Subcutaneous abdominal adipose tissue (tissue), 5 donors: ENCODE measurements around the gene LRRK1.

Source experiments
- H3K27ac ChIP-seq: one replicate; pipeline ENCODE4 v1.7.0; 2013; ENCODE audit warnings: low read depth, mild to moderate bottlenecking, inconsistent platforms, low read length, moderate library complexity
- H3K27me3 ChIP-seq, 5 donors: one replicate each; pipeline ENCODE4 v1.7.0; 2013; ENCODE audit warnings: low read length in 5 of 5, inconsistent platforms in 1 of 5; ENCODE audit not compliant: control insufficient read depth in 5 of 5, insufficient read depth in 4 of 5
- H3K36me3 ChIP-seq, 5 donors: one replicate each; pipeline ENCODE4 v1.7.0; 2013; ENCODE audit warnings: low read length in 5 of 5; ENCODE audit not compliant: control insufficient read depth in 5 of 5, insufficient read depth in 5 of 5
- H3K4me1 ChIP-seq, 5 donors: one replicate each; pipeline ENCODE4 v1.7.0; 2013; ENCODE audit warnings: low read length in 5 of 5, mild to moderate bottlenecking in 3 of 5, moderate library complexity in 1 of 5; ENCODE audit not compliant: control insufficient read depth in 5 of 5, insufficient read depth in 5 of 5
- H3K4me3 ChIP-seq, 5 donors: one replicate each; pipeline ENCODE4 v1.7.0; 2013; ENCODE audit warnings: low read length in 5 of 5, low read depth in 1 of 5
- H3K9ac ChIP-seq, 5 donors: one replicate each; pipeline ENCODE4 v1.7.0; 2013; ENCODE audit warnings: low read length in 5 of 5, mild to moderate bottlenecking in 4 of 5, moderate library complexity in 3 of 5
- H3K9me3 ChIP-seq, 5 donors: one replicate each; pipeline ENCODE4 v1.7.0; 2013; ENCODE audit warnings: low read length in 5 of 5; ENCODE audit not compliant: control insufficient read depth in 5 of 5
- donor health status: healthy.
- donor health status: healthy.
- donor health status: healthy.
- donor health status: healthy.
- donor health status: healthy.

Gene LRRK1

GRCh38 chr15:101057841-101058407 lies 138.8 kb downstream of the LRRK1 start:
- Histone ChIP-seq H3K9me3 (no peaks in the 10 kb centered on the region), H3K27ac (no peak overlapping the region), H3K4me1 (peaks cover 0 to 6% (median 0%) of the 10 kb centered on the region in 5 donors), H3K36me3 (peaks cover 9 to 92% (median 63%) of the 10 kb centered on the region in 5 donors), H3K27me3 (no peaks in the 10 kb centered on the region), H3K9ac (no peak overlapping the region), H3K4me3 (no peak overlapping the region)

DNA sequence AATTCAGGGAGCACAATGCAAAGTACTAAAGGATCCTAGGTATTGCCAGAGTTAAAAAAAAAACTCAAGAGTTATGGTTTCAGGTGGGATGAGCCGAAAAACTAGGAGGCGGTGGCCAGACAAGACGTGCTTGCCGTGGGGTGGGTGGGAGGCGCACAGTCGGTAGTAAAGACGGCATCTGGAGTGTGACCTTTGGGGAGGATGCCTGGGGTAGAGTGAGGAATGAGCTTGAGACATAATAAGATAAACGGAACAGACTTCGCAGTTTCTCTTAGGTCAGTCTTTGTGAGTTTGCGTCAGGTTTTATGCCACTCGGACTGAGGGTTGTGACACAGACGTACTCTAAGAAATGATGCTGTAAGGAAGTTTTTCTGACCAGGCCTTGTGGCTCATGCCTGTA lies 139.6 kb downstream of the LRRK1 start:
- no peak overlapping the region for H3K9ac ChIP-seq
- H3K4me3 ChIP-seq = no peak overlapping the region
- no peaks in the 10 kb centered on the region for H3K27me3 ChIP-seq
- H3K9me3 ChIP-seq = no peaks in the 10 kb centered on the region
- H3K4me1 ChIP-seq = peaks cover 0 to 6% (median 0%) of the 10 kb centered on the region in 5 donors
- peaks cover 9 to 92% (median 58%) of the 10 kb centered on the region in 5 donors for H3K36me3 ChIP-seq
- no peak overlapping the region for H3K27ac ChIP-seq

DNA sequence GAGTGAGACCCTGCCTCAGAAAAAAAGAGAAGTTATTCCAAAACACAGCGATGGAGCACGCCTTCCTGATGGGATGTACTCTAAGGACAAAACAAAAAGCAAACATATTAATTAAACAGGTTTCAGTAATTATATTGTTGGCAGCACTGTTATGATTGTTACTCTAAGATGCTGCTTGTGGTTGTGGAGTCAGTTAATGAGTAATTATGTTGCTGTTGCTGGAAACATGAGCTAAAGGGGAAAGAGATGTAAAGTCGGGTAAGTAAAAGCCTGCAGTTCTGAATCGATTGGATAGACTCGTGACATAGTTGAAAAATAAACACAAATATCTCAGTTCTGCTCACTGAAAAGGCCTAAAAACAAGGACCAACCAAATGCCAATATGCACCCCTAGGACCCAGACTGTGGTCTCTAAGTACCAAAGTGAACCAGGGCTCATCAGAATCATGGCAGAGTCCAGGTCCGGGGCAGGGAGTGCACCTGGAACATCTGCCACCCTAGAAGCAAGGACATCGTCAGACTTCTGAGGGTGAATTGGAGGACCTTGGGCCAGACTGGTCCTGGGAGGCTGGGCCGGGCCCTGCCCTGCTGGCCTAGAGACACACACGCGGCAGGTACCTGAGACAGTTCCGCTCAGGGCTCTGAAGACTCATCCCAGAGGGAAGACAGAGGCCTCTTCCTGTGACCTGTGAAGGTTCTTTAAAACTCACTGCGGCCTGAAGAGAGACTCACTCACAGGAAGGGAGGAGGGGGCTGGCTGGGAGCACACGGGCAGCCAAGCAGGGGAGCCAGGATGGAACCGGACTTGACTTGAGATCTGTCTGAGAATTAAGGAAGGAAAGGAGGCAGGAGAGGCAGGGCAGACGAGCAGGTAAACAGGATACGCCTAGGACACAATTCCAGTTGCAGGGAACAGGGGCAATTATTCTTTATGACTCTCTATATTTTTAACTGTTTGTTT lies 140.5 kb downstream of the LRRK1 start:
- peaks cover 9 to 92% (median 59%) of the 10 kb centered on the region in 5 donors for H3K36me3 ChIP-seq

GRCh38 chr15:101060576-101061551 lies 141.7 kb downstream of the LRRK1 start:
- Histone ChIP-seq H3K27me3 (no peaks in the 10 kb centered on the region), H3K4me1 (peaks cover 0 to 6% (median 0%) of the 10 kb centered on the region in 5 donors), H3K36me3 (peaks cover 9 to 92% (median 58%) of the 10 kb centered on the region in 5 donors), H3K9ac (no peak overlapping the region), H3K4me3 (no peak overlapping the region), H3K9me3 (no peaks in the 10 kb centered on the region), H3K27ac (no peak overlapping the region)

More for the DNA sequence above, 140.5 kb downstream of the LRRK1 start:
- H3K9ac ChIP-seq = no peak overlapping the region
- no peak overlapping the region for H3K27ac ChIP-seq
- H3K4me1 ChIP-seq = peaks cover 0 to 6% (median 0%) of the 10 kb centered on the region in 5 donors
- no peak overlapping the region for H3K4me3 ChIP-seq
- H3K27me3 ChIP-seq = no peaks in the 10 kb centered on the region
- H3K9me3 ChIP-seq = no peaks in the 10 kb centered on the region

- H3K27me3 ChIP-seq = no peaks in the 10 kb centered on the region
- H3K9ac ChIP-seq = no peak overlapping the region
- H3K4me3 ChIP-seq = no peak overlapping the region
- H3K4me1 ChIP-seq = peaks cover 0 to 7% (median 3%) of the 10 kb centered on the region in 5 donors
- peaks cover 2 to 94% (median 61%) of the 10 kb centered on the region in 5 donors for H3K36me3 ChIP-seq
- no peaks in the 10 kb centered on the region for H3K9me3 ChIP-seq
- H3K27ac ChIP-seq = no peak overlapping the region
Measured at GRCh38 chr15:101062063-101062462, 142.9 kb downstream of the LRRK1 start.

- no peak overlapping the region for H3K4me3 ChIP-seq
- peaks cover 2 to 94% (median 58%) of the 10 kb centered on the region in 5 donors for H3K36me3 ChIP-seq
- H3K9me3 ChIP-seq = no peaks in the 10 kb centered on the region
- H3K9ac ChIP-seq = no peak overlapping the region
- H3K27me3 ChIP-seq = no peaks in the 10 kb centered on the region
- H3K4me1 ChIP-seq = peaks cover 3 to 12% (median 8%) of the 10 kb centered on the region in 5 donors
- H3K27ac ChIP-seq = no peak overlapping the region
Measured at GRCh38 chr15:101062471-101063171, 143.5 kb downstream of the LRRK1 start.

GRCh38 chr15:101063212-101063611 lies 144.1 kb downstream of the LRRK1 start:
- H3K4me3 ChIP-seq = no peak overlapping the region
- peaks cover 2 to 93% (median 53%) of the 10 kb centered on the region in 5 donors for H3K36me3 ChIP-seq
- no peaks in the 10 kb centered on the region for H3K27me3 ChIP-seq
- H3K27ac ChIP-seq = no peak overlapping the region
- H3K9ac ChIP-seq = no peak overlapping the region
- no peaks in the 10 kb centered on the region for H3K9me3 ChIP-seq
- H3K4me1 ChIP-seq = peaks cover 7 to 18% (median 14%) of the 10 kb centered on the region in 5 donors

GRCh38 chr15:101063891-101064794 lies 145.0 kb downstream of the LRRK1 start:
- Histone ChIP-seq H3K27me3 (no peaks in the 10 kb centered on the region), H3K4me1 (peaks cover 10 to 28% (median 23%) of the 10 kb centered on the region in 5 donors), H3K4me3 (no peak overlapping the region), H3K9me3 (no peaks in the 10 kb centered on the region), H3K27ac (no peak overlapping the region), H3K36me3 (peaks cover 2 to 93% (median 53%) of the 10 kb centered on the region in 5 donors), H3K9ac (no peak overlapping the region)
